ENCODE results near the gene MAML3.

DNA sequence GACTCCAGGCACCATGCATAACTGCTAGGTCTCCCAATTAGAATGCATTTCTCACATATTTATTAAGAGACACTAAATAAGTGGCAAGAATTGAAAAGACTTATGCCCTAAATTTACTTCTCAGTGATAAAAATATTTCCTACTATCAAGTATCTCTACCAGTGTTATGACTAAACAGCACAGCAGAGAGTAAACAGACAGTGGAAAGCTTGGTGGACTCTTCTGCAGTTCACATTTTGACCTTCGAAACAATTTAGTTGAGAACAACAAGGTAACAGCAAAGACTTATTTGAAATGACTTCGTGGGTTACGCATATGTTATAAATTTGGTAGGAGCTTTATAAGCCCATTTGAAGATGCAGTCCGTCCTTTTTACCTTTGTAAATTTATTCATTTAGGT lies 16.3 kb upstream of the MAML3 start:
- TF ChIP-seq POLR2A (IDR thresholded peaks at IDR 0.05; ENCODE audit: low read length) (no peak), GATA1 (IDR thresholded peaks at IDR 0.05; ENCODE audit: low read depth, low read length) (no peak)
